ENCODE measurements around the gene TGM4. TPM values are rescaled to one million over a fixed set of nuclear protein-coding genes. Genes with fewer than 3 reads are reported as not detected.

TGM4 gene
- total RNA-seq, 4 donors from 2014 or later: not detected

- in situ Hi-C loops (cut with MboI; ENCODE audit: low sequenced_read_pairs in 4 of 4): loop anchor here in 3 of 4 donors (25.0 kb wide), 1 partner anchor 363 kb away; no protein-coding TSS in a partner anchor
Observed at GRCh38 chr3:44899683-44900367, 25.4 kb downstream of the TGM4 start.

DNA sequence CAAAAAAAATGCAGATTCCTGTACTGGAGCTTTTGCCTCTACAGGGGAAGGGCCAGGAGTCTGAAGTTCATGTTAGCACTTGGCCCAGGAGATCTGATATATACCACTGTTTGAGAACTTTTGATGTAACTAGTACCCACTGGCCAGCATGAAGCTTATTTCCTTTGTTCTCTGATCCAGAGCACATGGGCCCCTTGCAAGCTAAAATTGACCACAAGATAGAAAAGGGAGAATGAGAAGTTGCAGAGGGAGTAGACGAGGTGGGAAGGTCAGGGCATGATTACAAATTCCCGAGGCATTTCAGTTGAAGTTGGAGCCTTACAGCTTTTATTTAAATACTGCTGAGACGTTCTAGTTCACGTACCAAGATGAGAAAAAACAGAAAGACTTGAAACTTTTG, 28.2 kb downstream of the TGM4 start:
- intact Hi-C loops (cut with DNase I; ENCODE audit: low total_unique reads): no loop called here
- Histone ChIP-seq H3K9me3 (no peaks in the 10 kb centered on the region), H3K27ac (no peak overlapping the region), H3K4me3 (no peak overlapping the region), H3K36me3 (no peaks in the 10 kb centered on the region), H3K27me3 (no peaks in the 10 kb centered on the region), H3K4me1 (no peaks in the 10 kb centered on the region)
- TF ChIP-seq, protein P1, sequence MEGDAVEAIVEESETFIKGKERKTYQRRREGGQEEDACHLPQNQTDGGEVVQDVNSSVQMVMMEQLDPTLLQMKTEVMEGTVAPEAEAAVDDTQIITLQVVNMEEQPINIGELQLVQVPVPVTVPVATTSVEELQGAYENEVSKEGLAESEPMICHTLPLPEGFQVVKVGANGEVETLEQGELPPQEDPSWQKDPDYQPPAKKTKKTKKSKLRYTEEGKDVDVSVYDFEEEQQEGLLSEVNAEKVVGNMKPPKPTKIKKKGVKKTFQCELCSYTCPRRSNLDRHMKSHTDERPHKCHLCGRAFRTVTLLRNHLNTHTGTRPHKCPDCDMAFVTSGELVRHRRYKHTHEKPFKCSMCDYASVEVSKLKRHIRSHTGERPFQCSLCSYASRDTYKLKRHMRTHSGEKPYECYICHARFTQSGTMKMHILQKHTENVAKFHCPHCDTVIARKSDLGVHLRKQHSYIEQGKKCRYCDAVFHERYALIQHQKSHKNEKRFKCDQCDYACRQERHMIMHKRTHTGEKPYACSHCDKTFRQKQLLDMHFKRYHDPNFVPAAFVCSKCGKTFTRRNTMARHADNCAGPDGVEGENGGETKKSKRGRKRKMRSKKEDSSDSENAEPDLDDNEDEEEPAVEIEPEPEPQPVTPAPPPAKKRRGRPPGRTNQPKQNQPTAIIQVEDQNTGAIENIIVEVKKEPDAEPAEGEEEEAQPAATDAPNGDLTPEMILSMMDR (IDR thresholded peaks at IDR 0.05 in 4 of 5, conservative IDR thresholded peaks at IDR 0.05 in 1 of 5): no peak
- no peak for TF ChIP-seq POLR2A (IDR thresholded peaks at IDR 0.05)
- no peak for DNase-seq
- ATAC-seq: no peak
- in situ Hi-C loops (cut with MboI; ENCODE audit: low sequenced_read_pairs in 4 of 4): loop anchor here in 3 of 4 donors (25.0 kb wide), 1 partner anchor 365 kb away; no protein-coding TSS in a partner anchor

More at GRCh38 chr3:44899683-44900367, 25.4 kb downstream of the TGM4 start:
- no peaks in the 10 kb centered on the region for H3K27me3 ChIP-seq
- H3K4me3 ChIP-seq: no peak overlapping the region
- no peak for TF ChIP-seq POLR2A (IDR thresholded peaks at IDR 0.05)
- TF ChIP-seq, protein P1 (IDR thresholded peaks at IDR 0.05 in 4 of 5, conservative IDR thresholded peaks at IDR 0.05 in 1 of 5): no peak
- DNase-seq: no peak
- no peaks in the 10 kb centered on the region for H3K36me3 ChIP-seq
- no peaks in the 10 kb centered on the region for H3K4me1 ChIP-seq
- intact Hi-C loops (cut with DNase I; ENCODE audit: low total_unique reads): no loop called here
- ATAC-seq: no peak
- no peak overlapping the region for H3K27ac ChIP-seq
- no peaks in the 10 kb centered on the region for H3K9me3 ChIP-seq

DNA sequence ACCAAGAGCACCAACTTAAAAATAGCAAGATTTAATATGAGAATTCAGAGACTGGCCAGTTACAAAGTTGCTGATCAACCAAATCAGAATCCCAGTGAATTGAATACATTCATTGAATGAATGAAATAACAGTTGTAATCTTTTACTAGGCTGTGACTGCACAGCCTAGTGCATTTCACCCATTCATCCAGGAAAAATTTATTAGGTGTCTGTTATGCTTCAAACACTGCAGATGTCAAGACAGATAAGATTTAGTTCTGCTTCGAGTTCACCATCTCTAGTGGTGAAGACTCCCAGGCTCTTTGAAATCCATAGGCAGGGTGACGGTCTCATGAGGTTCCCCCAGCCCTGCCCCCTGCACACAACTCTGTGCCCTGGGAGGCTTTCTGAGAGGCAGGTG, 28.9 kb downstream of the TGM4 start:
- intact Hi-C loops (cut with DNase I; ENCODE audit: low total_unique reads): no loop called here
- TF ChIP-seq POLR2A (IDR thresholded peaks at IDR 0.05): no peak
- TF ChIP-seq, protein P1 (IDR thresholded peaks at IDR 0.05 in 4 of 5, conservative IDR thresholded peaks at IDR 0.05 in 1 of 5): no peak
- H3K27ac ChIP-seq: no peak overlapping the region
- DNase-seq (no peak), ATAC-seq (no peak)
- no peak overlapping the region for H3K4me3 ChIP-seq
- H3K4me1 ChIP-seq: no peaks in the 10 kb centered on the region
- no peaks in the 10 kb centered on the region for H3K36me3 ChIP-seq
- in situ Hi-C loops (cut with MboI; ENCODE audit: low sequenced_read_pairs in 4 of 4): loop anchor here in 3 of 4 donors (25.0 kb wide), 1 partner anchor 366 kb away; no protein-coding TSS in a partner anchor
- no peaks in the 10 kb centered on the region for H3K9me3 ChIP-seq
- no peaks in the 10 kb centered on the region for H3K27me3 ChIP-seq

DNA sequence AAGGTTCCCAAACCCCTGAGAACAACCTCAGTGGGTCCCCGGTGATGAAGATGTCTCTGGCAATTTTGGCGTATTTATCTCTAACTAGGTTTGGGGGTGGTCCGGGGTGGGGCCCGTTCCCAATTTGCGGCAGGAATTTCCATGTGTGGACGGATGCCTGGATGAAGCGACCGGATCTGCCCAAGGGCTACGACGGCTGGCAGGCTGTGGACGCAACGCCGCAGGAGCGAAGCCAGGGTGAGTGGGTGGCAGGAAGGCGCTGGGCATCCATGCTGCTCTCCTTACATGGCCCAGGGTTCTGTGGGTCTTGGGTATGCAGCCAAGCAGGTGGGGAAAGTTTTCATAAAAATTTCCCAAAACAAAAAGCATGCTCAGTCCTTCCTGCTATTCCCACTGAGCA, 29.3 kb downstream of the TGM4 start:
- TF ChIP-seq, protein P1 (IDR thresholded peaks at IDR 0.05 in 4 of 5, conservative IDR thresholded peaks at IDR 0.05 in 1 of 5): no peak
- no peak for TF ChIP-seq POLR2A (IDR thresholded peaks at IDR 0.05)
- Histone ChIP-seq H3K4me3 (no peak overlapping the region), H3K27me3 (no peaks in the 10 kb centered on the region), H3K36me3 (no peaks in the 10 kb centered on the region), H3K9me3 (no peaks in the 10 kb centered on the region), H3K27ac (no peak overlapping the region), H3K4me1 (no peaks in the 10 kb centered on the region)
- intact Hi-C loops (cut with DNase I; ENCODE audit: low total_unique reads) (no loop called here), in situ Hi-C loops (cut with MboI; ENCODE audit: low sequenced_read_pairs in 4 of 4) (loop anchor here in 3 of 4 donors (25.0 kb wide), 1 partner anchor 366 kb away; no protein-coding TSS in a partner anchor)
- DNase-seq: no peak
- no peak for ATAC-seq

All from gastrocnemius medialis (tissue), 4 donors.